GM18858 (cell line): ENCODE measurements around the gene ZCWPW1.
"Not testable (repeated sequence)": the region's sequence is repeated elsewhere in the genome, so short reads cannot be mapped to it uniquely, and the experiment has no call there.

Source experiments
- ATAC-seq: cut with Tn5 transposase; IDR thresholded peaks from one replicate; pipeline ENCODE4 v1.9.1; 2021; ENCODE audit not compliant: unreplicated experiment

ZCWPW1 gene

GRCh38 chr7:100374601-100375000 lies 53.9 kb downstream of the ZCWPW1 start:
- no peak for ATAC-seq

- not testable (repeated sequence) for ATAC-seq
Measured at GRCh38 chr7:100373870-100374598, 54.5 kb downstream of the ZCWPW1 start.

GRCh38 chr7:100373261-100373831 lies 55.2 kb downstream of the ZCWPW1 start, which contains the start of gene PILRA:
Gene PILRA, plus strand, starts transcription at chr7:100373487. Its CDS starts 170 bp downstream, at chr7:100373657.
- no peak for ATAC-seq

- ATAC-seq = no peak
Measured at GRCh38 chr7:100372694-100373093, 55.8 kb downstream of the ZCWPW1 start.

GRCh38 chr7:100372256-100372655 lies 56.2 kb downstream of the ZCWPW1 start:
- no peak for ATAC-seq

- ATAC-seq = no peak
Measured at GRCh38 chr7:100371561-100372171, 56.8 kb downstream of the ZCWPW1 start.

GRCh38 chr7:100370746-100371145 lies 57.8 kb downstream of the ZCWPW1 start:
- ATAC-seq = no peak

- no peak for ATAC-seq
Measured at GRCh38 chr7:100370303-100370702, 58.2 kb downstream of the ZCWPW1 start.

- no peak for ATAC-seq
Measured at GRCh38 chr7:100369105-100369504, 59.4 kb downstream of the ZCWPW1 start.

- no peak for ATAC-seq
Measured at GRCh38 chr7:100367676-100368613, 60.6 kb downstream of the ZCWPW1 start.

- ATAC-seq = no peak
Measured at GRCh38 chr7:100367251-100367620, 61.3 kb downstream of the ZCWPW1 start.

GRCh38 chr7:100366411-100367250 lies 61.9 kb downstream of the ZCWPW1 start:
- ATAC-seq = no peak

- ATAC-seq = not testable (repeated sequence)
Measured at GRCh38 chr7:100365998-100366367, 62.5 kb downstream of the ZCWPW1 start.

GRCh38 chr7:100364480-100364879 lies 64.0 kb downstream of the ZCWPW1 start:
- no peak for ATAC-seq

GRCh38 chr7:100363797-100364196 lies 64.7 kb downstream of the ZCWPW1 start:
- not testable (repeated sequence) for ATAC-seq

- no peak for ATAC-seq
Measured at GRCh38 chr7:100363098-100363497, 65.4 kb downstream of the ZCWPW1 start.

GRCh38 chr7:100360135-100360854 lies 68.2 kb downstream of the ZCWPW1 start:
- ATAC-seq = no peak

GRCh38 chr7:100358857-100359212 lies 69.7 kb downstream of the ZCWPW1 start:
- ATAC-seq = no peak

- ATAC-seq = no peak
Measured at GRCh38 chr7:100358027-100358856, 70.3 kb downstream of the ZCWPW1 start, which contains the start of gene PILRB. Gene PILRB, plus strand, starts transcription at chr7:100358117. Its CDS starts 186 bp downstream, at chr7:100358303.
